ENCODE measurements around the gene MAD1L1. TPM values are rescaled to one million over a fixed set of nuclear protein-coding genes. Genes with fewer than 3 reads are reported as not detected.

MAD1L1 gene
- total and polyA plus RNA-seq, 2 donors (not counting 3 experiments of a cell fraction or from before 2014, with no cell fraction given): 34.1 to 42.3 TPM

DNA sequence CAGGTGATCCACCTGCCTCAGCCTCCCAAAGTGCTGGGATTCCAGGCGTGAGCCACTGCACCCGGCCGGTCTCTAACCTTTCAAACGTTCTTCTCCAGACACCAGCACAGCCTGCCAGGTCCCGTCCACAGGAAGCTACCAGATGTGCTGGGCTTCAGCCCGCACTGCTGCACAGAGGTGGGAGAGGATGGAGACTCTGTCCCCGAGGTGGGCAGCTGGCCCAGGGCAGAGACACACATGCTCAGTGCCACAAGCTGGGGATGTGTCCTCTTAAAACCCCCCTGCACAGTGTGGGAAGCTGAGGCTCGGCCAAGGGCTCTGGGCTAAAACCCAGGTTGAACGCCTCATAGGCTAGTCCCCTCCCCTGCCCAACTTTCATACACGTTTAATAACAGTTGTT is 18.6 kb upstream of the MAD1L1 start:
- no TSS peak for BruUV-seq (replicated peaks)
- Histone ChIP-seq H3K79me2 (ENCODE audit: control insufficient read depth, insufficient read depth, low read length) (no peaks in the 10 kb centered on the region), H3K4me1 (ENCODE audit: control insufficient read depth, extremely low read depth, insufficient read depth, low read length) (peaks cover 17% of the 10 kb centered on the region), H3K9me3 (replicated peaks; ENCODE audit: control insufficient read depth, insufficient read depth, low read length) (no peaks in the 10 kb centered on the region), H4K20me1 (replicated peaks; ENCODE audit: control insufficient read depth, extremely low read depth, insufficient read depth, low read length) (no peaks in the 10 kb centered on the region), H3K9me1 (replicated peaks; ENCODE audit: control insufficient read depth, extremely low read depth, insufficient read depth, low read length) (no peaks in the 10 kb centered on the region), H3K4me2 (ENCODE audit: insufficient read depth, low read length) (no peak overlapping the region), H3K36me3 (ENCODE audit: control insufficient read depth in 2 of 2, extremely low read depth in 1 of 2, insufficient read depth in 2 of 2, low read length in 2 of 2) (peaks cover 0 to 4% of the 10 kb centered on the region in 2 experiments), H3K9ac (replicated peaks; ENCODE audit: extremely low read depth, insufficient read depth, low read length) (no peak overlapping the region), H3K27me3 (ENCODE audit: control insufficient read depth in 2 of 2, insufficient read depth in 2 of 2, low read length in 2 of 2) (no peaks in the 10 kb centered on the region), H3K27ac (ENCODE audit: insufficient read depth, low read depth, low read length) (no peak overlapping the region), H3K4me3 (replicated peaks in 1 of 3; ENCODE audit: insufficient read depth in 1 of 3, low read depth in 1 of 3, low read length in 3 of 3) (no peak overlapping the region), H2AFZ (ENCODE audit: low read depth, low read length) (no peak overlapping the region)
- no peak for FAIRE-seq
- no peak for TF ChIP-seq MAX (IDR thresholded peaks at IDR 0.05; ENCODE audit: insufficient read depth, insufficient read length)
- TF ChIP-seq FOS (IDR thresholded peaks at IDR 0.05; ENCODE audit: borderline replicate concordance, insufficient read depth, low read length): no peak
- no peak for TF ChIP-seq POLR2A (IDR thresholded peaks at IDR 0.05; ENCODE audit: low read depth, low read length)
- no peak for TF ChIP-seq GATA2 (IDR thresholded peaks at IDR 0.05; ENCODE audit: insufficient read depth, insufficient read length, low read depth, low read length)
- no peak for TF ChIP-seq JUN (IDR thresholded peaks at IDR 0.05; ENCODE audit: borderline replicate concordance, insufficient read depth, insufficient read length, low read depth)
- TF ChIP-seq, protein P1, sequence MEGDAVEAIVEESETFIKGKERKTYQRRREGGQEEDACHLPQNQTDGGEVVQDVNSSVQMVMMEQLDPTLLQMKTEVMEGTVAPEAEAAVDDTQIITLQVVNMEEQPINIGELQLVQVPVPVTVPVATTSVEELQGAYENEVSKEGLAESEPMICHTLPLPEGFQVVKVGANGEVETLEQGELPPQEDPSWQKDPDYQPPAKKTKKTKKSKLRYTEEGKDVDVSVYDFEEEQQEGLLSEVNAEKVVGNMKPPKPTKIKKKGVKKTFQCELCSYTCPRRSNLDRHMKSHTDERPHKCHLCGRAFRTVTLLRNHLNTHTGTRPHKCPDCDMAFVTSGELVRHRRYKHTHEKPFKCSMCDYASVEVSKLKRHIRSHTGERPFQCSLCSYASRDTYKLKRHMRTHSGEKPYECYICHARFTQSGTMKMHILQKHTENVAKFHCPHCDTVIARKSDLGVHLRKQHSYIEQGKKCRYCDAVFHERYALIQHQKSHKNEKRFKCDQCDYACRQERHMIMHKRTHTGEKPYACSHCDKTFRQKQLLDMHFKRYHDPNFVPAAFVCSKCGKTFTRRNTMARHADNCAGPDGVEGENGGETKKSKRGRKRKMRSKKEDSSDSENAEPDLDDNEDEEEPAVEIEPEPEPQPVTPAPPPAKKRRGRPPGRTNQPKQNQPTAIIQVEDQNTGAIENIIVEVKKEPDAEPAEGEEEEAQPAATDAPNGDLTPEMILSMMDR (IDR thresholded peaks at IDR 0.05; ENCODE audit: extremely low read depth in 1 of 2, insufficient read depth in 1 of 2, low read depth in 1 of 2, low read length in 2 of 2): no peak
- no peak for TF ChIP-seq POLR2AphosphoS5 (IDR thresholded peaks at IDR 0.05; ENCODE audit: insufficient read depth, low read depth, low read length)
- TF ChIP-seq EZH2 (IDR thresholded peaks at IDR 0.05; ENCODE audit: borderline replicate concordance, low read depth, low read length, severe bottlenecking): no peak
- no peak for TF ChIP-seq MYC (IDR thresholded peaks at IDR 0.05; ENCODE audit: low read depth, low read length)
- intact Hi-C loops (cut with micrococcal nuclease) (no loop called here), dilution Hi-C loops (cut with MboI; ENCODE audit: extremely low pct_ligation_motif_present, low sequenced_read_pairs) (no loop called here)
- no peak for DNase-seq (ENCODE audit: low read depth, low spot score)
- POLR2A ChIA-PET: no interaction called here
- CTCF ChIA-PET: interaction anchor here (4.4 kb wide), 1 partner anchor 97 kb away, joined by 69 read pairs; no protein-coding TSS in a partner anchor
